ENCODE measurements around the gene FAAP20.

FAAP20 gene

DNA sequence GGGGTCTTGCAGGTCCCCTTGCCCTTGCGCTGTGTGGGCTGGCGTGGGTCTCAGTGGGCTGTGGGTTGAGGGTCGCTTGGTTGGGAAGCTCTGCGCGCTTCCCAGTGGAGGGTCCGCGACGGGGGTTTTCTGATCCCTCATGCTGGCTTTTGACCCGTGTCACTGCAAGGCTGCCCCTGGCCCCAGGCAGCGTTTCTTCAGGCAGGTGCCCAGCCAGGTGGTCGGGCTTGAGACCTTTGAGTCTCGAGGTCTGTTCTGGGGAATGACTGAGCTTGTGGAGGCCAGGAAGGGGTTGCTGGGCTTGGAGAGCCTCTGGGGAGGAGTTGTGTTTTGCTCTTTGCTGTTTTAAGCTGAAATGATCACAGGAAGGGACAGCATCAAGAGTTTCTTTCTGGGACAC lies 38.9 kb upstream of the FAAP20 start:
- no peak for DNase-seq (ENCODE audit: low spot score)
- TF ChIP-seq CTCF (IDR thresholded peaks at IDR 0.05; ENCODE audit: extremely low read depth, missing control alignments): no peak

- DNase-seq (ENCODE audit: low spot score): no peak
- no peak for TF ChIP-seq CTCF (IDR thresholded peaks at IDR 0.05; ENCODE audit: extremely low read depth, missing control alignments)
These were observed 38.4 kb upstream of the FAAP20 start for GRCh38 chr1:2232916-2233438.

GRCh38 chr1:2232255-2232915 lies 37.8 kb upstream of the FAAP20 start:
- no peak for TF ChIP-seq CTCF (IDR thresholded peaks at IDR 0.05; ENCODE audit: extremely low read depth, missing control alignments)

DNA sequence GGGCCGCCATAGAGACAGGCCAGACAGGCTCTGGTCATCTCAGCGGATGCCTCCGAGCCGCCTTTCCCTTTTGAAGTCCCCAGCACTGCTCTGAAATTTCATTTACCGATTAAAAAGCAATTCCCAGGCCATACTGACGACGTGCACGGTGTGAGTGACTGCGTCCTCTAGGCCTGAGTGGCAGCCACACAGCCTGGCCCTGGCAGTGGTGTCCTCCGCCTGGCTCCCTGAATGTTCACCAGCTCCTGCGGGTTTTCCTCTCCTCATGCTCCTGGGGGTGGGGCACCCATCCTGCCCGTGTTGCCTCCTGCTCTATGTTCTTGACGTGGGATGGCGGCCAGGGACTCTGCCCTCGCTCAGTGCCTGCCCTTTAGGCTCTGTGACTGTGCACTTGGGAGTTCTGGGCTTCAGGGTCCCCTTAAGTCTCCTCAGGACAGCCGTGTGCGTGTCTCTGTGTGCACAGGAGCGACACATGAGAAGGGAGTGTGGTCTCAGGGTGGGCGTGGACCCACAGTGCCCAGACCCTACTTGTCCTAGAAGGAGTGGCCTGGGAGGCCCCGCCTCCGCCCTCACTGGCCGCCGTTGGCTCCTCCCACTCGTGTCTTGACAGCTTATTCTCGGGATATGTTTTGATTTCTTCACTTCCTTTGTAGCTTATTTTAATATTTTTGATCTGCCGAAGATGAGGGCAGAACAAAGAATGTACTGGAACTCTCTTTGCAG lies 37.1 kb upstream of the FAAP20 start:
- TF ChIP-seq CTCF (IDR thresholded peaks at IDR 0.05; ENCODE audit: extremely low read depth, missing control alignments): no peak
- DNase-seq (ENCODE audit: low spot score): no peak

More at GRCh38 chr1:2232255-2232915, 37.8 kb upstream of the FAAP20 start:
- no peak for DNase-seq (ENCODE audit: low spot score)

GRCh38 chr1:2230781-2231531 lies 36.4 kb upstream of the FAAP20 start:
- no peak for TF ChIP-seq CTCF (IDR thresholded peaks at IDR 0.05; ENCODE audit: extremely low read depth, missing control alignments)
- no peak for DNase-seq (ENCODE audit: low spot score)

GRCh38 chr1:2229911-2230731 lies 35.5 kb upstream of the FAAP20 start:
- no peak for TF ChIP-seq CTCF (IDR thresholded peaks at IDR 0.05; ENCODE audit: extremely low read depth, missing control alignments)
- DNase-seq (ENCODE audit: low spot score): no peak
